Left lung (tissue), 10 donors: Measurements from ENCODE around the gene ALDH3A2. TPM values are rescaled to one million over a fixed set of nuclear protein-coding genes. Genes with fewer than 3 reads are reported as not detected.

Source experiments
- ATAC-seq: fragments of 200-7000 bp; cut with Tn5 transposase; one replicate; pipeline ENCODE4 v1.9.1; 2020; ENCODE audit warnings: moderate library complexity
- DNase-seq, 4 donors: peaks; one replicate each; pipeline ENCODE4 v3.0.0-alpha.2; 2013 to 2020
- H3K27ac ChIP-seq, 2 donors: fragments of 200-600 bp; sonication (generic) in 1 of 2; one replicate each; pipeline versions ENCODE4 v1.5.0 to v1.8.0; 2020 to 2021
- H3K27me3 ChIP-seq, 2 donors: fragments of 200-600 bp; sonication (generic) in 1 of 2; one replicate each; pipeline versions ENCODE4 v1.5.0 to v1.8.0; 2020 to 2021
- H3K36me3 ChIP-seq, 2 donors: fragments of 200-600 bp; sonication (generic) in 1 of 2; one replicate each; pipeline versions ENCODE4 v1.5.0 to v1.8.0; 2020 to 2021
- H3K4me1 ChIP-seq, 2 donors: fragments of 200-600 bp; one replicate each; pipeline ENCODE4 v1.8.0; 2021
- H3K4me3 ChIP-seq, 2 donors: fragments of 200-600 bp; sonication (generic) in 1 of 2; one replicate each; pipeline versions ENCODE4 v1.5.0 to v1.8.0; 2020 to 2021; ENCODE audit warnings: mild to moderate bottlenecking in 1 of 2
- H3K9me3 ChIP-seq, 2 donors: fragments of 200-600 bp; sonication (generic) in 1 of 2; one replicate each; pipeline versions ENCODE4 v1.5.0 to v1.8.0; 2020 to 2021
- intact Hi-C, 2 donors: fragments of 100-400 bp; cut with DNase I; formaldehyde crosslinking; loops; one replicate each; pipeline versions ENCODE4 v1.11.2 to v1.14.2; 2022
- polyA plus RNA-seq, 6 donors: library from polyadenylated mRNA; unstranded; fragments of 120-200 nt; gene quantifications; one replicate each; pipeline ENCODE4 v1.2.1, GENCODE V29; 2013; ENCODE audit not compliant: insufficient read length in 6 of 6
- total RNA-seq, 2 donors: library from RNA; stranded (reverse); fragmentation: NEBNext Ultra II Directional; extraction: Animal tissue kit (Norgen Biotek cat#: 25700); gene quantifications; one replicate each; pipeline ENCODE4 v1.2.1, GENCODE V29; 2021
- TF ChIP-seq, protein P1 (sequence below), 2 donors: fragments of 200-600 bp; sonication (generic) in 1 of 2; IDR thresholded peaks; one replicate each; pipeline versions ENCODE4 v1.5.0 to v1.8.0; 2021; ENCODE audit warnings: antibody characterized with exemption in 2 of 2
- donor health status: DM: no; HTN: yes; CAD: no.
- donor health status: DM: no; HTN: no; CAD: no.

ALDH3A2 gene
- total and polyA plus RNA-seq, 8 donors: 57.6 to 208 (median 70.1) TPM

DNA sequence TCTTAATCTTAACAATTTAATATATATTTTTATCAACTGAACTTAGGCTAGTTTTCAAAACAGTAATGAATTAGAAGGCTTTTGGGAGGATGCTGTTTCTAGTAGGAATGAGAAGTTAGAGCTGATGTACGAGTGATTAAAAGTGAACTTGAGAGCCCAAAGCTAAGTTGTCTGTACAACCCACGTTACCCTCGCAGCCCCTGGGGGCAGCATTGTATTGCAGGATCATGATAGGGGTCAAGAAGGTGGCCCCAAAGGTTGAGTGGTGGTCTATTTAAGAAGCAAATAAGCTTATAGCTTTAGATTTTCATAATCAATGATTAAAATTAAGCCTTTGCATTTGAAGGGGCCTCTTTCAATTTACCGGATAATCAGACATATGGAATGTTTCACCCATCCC lies 33.7 kb upstream of the ALDH3A2 start:
- H3K36me3 ChIP-seq: no peaks in the 10 kb centered on the region
- no peaks in the 10 kb centered on the region for H3K4me1 ChIP-seq
- intact Hi-C loops: no loop called here
- no peaks in the 10 kb centered on the region for H3K27me3 ChIP-seq
- no peak for ATAC-seq
- H3K4me3 ChIP-seq: no peak overlapping the region
- peaks cover 0 to 27% of the 10 kb centered on the region in 2 donors for H3K9me3 ChIP-seq
- no peak for DNase-seq
- no peak overlapping the region for H3K27ac ChIP-seq
- TF ChIP-seq, protein P1, sequence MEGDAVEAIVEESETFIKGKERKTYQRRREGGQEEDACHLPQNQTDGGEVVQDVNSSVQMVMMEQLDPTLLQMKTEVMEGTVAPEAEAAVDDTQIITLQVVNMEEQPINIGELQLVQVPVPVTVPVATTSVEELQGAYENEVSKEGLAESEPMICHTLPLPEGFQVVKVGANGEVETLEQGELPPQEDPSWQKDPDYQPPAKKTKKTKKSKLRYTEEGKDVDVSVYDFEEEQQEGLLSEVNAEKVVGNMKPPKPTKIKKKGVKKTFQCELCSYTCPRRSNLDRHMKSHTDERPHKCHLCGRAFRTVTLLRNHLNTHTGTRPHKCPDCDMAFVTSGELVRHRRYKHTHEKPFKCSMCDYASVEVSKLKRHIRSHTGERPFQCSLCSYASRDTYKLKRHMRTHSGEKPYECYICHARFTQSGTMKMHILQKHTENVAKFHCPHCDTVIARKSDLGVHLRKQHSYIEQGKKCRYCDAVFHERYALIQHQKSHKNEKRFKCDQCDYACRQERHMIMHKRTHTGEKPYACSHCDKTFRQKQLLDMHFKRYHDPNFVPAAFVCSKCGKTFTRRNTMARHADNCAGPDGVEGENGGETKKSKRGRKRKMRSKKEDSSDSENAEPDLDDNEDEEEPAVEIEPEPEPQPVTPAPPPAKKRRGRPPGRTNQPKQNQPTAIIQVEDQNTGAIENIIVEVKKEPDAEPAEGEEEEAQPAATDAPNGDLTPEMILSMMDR (IDR thresholded peaks at IDR 0.05): no peak

DNA sequence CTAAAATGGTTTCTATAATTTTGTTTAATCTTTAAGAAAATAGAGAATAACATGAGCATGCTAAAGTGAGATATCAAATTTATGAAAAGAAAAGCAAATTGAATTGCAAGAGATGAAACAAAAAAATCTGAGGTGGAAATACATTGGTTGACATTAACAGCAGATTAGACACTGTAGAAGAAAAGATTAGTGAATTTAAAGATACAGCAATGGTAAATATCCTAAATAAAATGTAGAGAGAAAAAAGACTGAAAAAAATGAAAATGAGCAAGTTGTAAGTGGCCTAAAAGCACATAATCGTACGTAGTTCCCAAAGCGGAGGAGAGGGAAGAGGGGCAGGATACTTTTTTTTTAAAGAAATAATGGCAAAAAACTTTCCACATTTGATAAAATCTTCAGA lies 30.5 kb upstream of the ALDH3A2 start:
- intact Hi-C loops: no loop called here
- H3K36me3 ChIP-seq: no peaks in the 10 kb centered on the region
- TF ChIP-seq, protein P1 (IDR thresholded peaks at IDR 0.05): no peak

DNA sequence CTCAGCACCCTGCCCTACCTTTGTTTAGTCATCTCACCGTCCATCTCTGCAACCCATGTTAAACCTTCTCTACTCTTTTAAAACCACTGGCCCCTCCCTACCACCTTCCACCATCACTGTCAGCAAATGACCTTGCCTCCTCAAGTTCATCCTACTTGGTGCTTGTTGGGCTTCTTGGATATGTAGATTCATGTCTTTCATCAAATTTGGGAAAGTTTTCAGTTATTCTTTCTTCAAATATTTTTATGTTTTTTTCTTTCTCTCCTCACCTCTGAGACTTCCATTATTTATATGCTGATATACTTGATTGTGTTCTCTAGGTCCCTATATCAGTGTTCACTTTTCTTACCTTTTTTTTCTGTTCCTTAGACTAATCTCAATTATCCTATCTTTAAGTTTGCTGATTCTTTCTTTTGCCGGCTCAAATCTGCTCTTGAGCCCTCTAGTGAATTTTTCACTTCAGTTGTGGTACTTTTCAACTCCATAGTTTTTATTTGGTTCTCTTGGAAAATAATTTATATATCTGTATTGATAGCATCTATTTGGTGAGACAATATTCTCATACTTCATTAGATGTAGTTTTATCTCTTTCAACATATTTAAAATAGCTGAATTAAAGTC lies 28.7 kb upstream of the ALDH3A2 start:
- Histone ChIP-seq H3K27ac (no peak overlapping the region), H3K27me3 (no peaks in the 10 kb centered on the region), H3K4me1 (no peaks in the 10 kb centered on the region), H3K36me3 (no peaks in the 10 kb centered on the region), H3K9me3 (peaks cover 4 to 42% of the 10 kb centered on the region in 2 donors), H3K4me3 (no peak overlapping the region)
- DNase-seq: no peak
- intact Hi-C loops: no loop called here
- ATAC-seq: no peak
- TF ChIP-seq, protein P1 (IDR thresholded peaks at IDR 0.05): no peak

More for the DNA sequence above, 30.5 kb upstream of the ALDH3A2 start:
- Histone ChIP-seq H3K27me3 (no peaks in the 10 kb centered on the region), H3K9me3 (peaks cover 4 to 42% of the 10 kb centered on the region in 2 donors), H3K27ac (no peak overlapping the region), H3K4me1 (no peaks in the 10 kb centered on the region), H3K4me3 (no peak overlapping the region)
- no peak for ATAC-seq
- DNase-seq: no peak

DNA sequence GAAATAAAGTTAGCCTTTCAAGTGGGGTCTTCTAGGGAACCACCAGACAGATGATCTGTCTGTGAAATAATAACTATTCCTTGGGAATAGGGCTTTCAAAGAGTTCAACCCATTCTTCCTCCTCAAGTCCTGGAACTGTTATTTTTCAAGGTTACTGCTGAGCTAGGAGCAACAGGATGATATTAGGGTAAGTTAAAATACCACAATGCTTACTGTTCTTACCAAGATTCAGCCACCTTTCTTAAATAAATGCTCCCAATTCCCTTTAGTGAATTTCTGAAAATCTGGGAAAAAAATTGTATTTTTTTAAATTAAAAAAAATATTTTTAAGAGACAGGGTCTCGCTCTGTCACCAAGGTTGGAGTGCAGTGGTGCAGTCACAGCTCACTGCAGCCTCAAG lies 26.9 kb upstream of the ALDH3A2 start:
- intact Hi-C loops: no loop called here
- TF ChIP-seq, protein P1 (IDR thresholded peaks at IDR 0.05): no peak
- DNase-seq (no peak), ATAC-seq (no peak)
- no peaks in the 10 kb centered on the region for H3K4me1 ChIP-seq
- H3K9me3 ChIP-seq: peaks cover 4 to 42% of the 10 kb centered on the region in 2 donors
- H3K36me3 ChIP-seq: no peaks in the 10 kb centered on the region
- H3K27me3 ChIP-seq: no peaks in the 10 kb centered on the region
- no peak overlapping the region for H3K4me3 ChIP-seq
- no peak overlapping the region for H3K27ac ChIP-seq

DNA sequence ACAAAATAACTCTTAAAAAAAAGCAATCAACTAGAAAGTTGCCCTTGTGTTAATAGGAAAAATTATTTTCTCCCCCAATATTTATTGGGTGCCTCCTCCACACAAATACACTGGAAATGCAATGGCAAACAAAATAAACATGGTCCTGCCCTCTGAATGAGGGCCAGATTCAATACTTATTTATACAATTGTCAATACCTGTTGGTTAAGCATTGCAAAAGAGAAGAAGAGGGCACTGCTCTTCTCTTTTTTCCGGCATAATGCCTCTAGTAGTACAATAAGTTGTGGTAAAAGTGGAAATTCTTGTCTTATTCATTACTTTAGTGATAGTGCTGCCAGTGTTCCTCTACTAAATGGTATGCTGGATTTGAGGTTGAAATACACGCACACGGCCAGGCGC lies 22.5 kb upstream of the ALDH3A2 start:
- H3K9me3 ChIP-seq: peaks cover 0 to 4% of the 10 kb centered on the region in 2 donors
- TF ChIP-seq, protein P1 (IDR thresholded peaks at IDR 0.05): no peak
- no peak overlapping the region for H3K27ac ChIP-seq
- ATAC-seq (no peak), DNase-seq (no peak)
- intact Hi-C loops: no loop called here
- H3K4me3 ChIP-seq: no peak overlapping the region
- no peaks in the 10 kb centered on the region for H3K4me1 ChIP-seq
- H3K27me3 ChIP-seq: no peaks in the 10 kb centered on the region
- H3K36me3 ChIP-seq: no peaks in the 10 kb centered on the region
